ENCODE results near the gene NT5C3A.

- no peak for TF ChIP-seq EZH2 (IDR thresholded peaks at IDR 0.05; ENCODE audit: low read length, unreplicated experiment)
- no peak for TF ChIP-seq CTCF (conservative IDR thresholded peaks at IDR 0.05; ENCODE audit: low read depth, low read length)
- no peak for TF ChIP-seq EZH2phosphoT487 (IDR thresholded peaks at IDR 0.05; ENCODE audit: borderline replicate concordance, low read length)
These were observed 13.4 kb upstream of the NT5C3A start for GRCh38 chr7:33075818-33076518.
